HEK293 (cell line): ENCODE results near the gene MLPH.

ENCODE experiments used
- CTCF ChIA-PET: fragments of 350-600 bp; formaldehyde crosslinking; extraction: SDS; loops from one replicate; lab custom pipeline; 2021; ENCODE audit warnings: antibody characterized with exemption; lab: Yijun Ruan, JAX
- POLR2A ChIA-PET: fragments of 300-600 bp; formaldehyde crosslinking; extraction: SDS; loops from one replicate; lab custom pipeline; 2020; ENCODE audit warnings: antibody characterized with exemption, inconsistent platforms; lab: Yijun Ruan, JAX
- H3K27ac ChIP-seq: fragments of 200-500 bp; sonication (Bioruptor generic); 2 replicates; pipeline ENCODE4 v1.5.1; 2014; ENCODE audit warnings: low read depth, low read length, control low read depth, inconsistent platforms; ENCODE audit errors: extremely low read depth
- H3K36me3 ChIP-seq, 2 experiments: fragments of 200-500 bp in 1 of 2; sonication (Bioruptor generic) in 1 of 2; 1 replicate in 1 of 2; 2 replicates in 1 of 2; pipeline ENCODE4 v1.5.1; 2014 to 2017; ENCODE audit warnings: inconsistent platforms in 2 of 2, low read length in 2 of 2; ENCODE audit not compliant: control insufficient read depth in 2 of 2, insufficient read depth in 1 of 2
- H3K4me1 ChIP-seq: fragments of 200-500 bp; sonication (Bioruptor generic); 2 replicates; pipeline ENCODE4 v1.5.1; 2014; ENCODE audit warnings: mild to moderate bottlenecking, low read length, inconsistent platforms; ENCODE audit not compliant: control insufficient read depth, insufficient read depth
- H3K4me3 ChIP-seq: 2 replicates; pipeline ENCODE4 v1.5.1; 2011; ENCODE audit warnings: low read depth, mild to moderate bottlenecking, control low read depth, low read length, moderate library complexity
- H3K9me3 ChIP-seq: fragments of 200-500 bp; sonication (Bioruptor generic); 2 replicates; pipeline ENCODE4 v1.5.1; 2014; ENCODE audit warnings: low read depth, low read length, inconsistent platforms; ENCODE audit not compliant: control insufficient read depth, insufficient read depth
- IKZF3 ChIP-seq: fragments of 450-650 bp; IDR thresholded peaks from 2 replicates; pipeline ENCODE4 v1.5.0; 2018; ENCODE audit warnings: missing biosample characterization, mild to moderate bottlenecking, missing genetic modification characterization, moderate library complexity
- MYNN ChIP-seq: fragments of 450-650 bp; formaldehyde crosslinking; IDR thresholded peaks from 2 replicates; pipeline ENCODE4 v1.5.1; 2016; ENCODE audit warnings: missing biosample characterization, missing genetic modification characterization, borderline replicate concordance
- SALL2 ChIP-seq: fragments of 450-650 bp; formaldehyde crosslinking; IDR thresholded peaks from 2 replicates; pipeline ENCODE4 v1.5.0; 2017; ENCODE audit warnings: missing biosample characterization, mild to moderate bottlenecking, missing genetic modification characterization, borderline replicate concordance
- YY1 ChIP-seq: fragments of 450-650 bp; formaldehyde crosslinking; IDR thresholded peaks from 2 replicates; pipeline ENCODE4 v1.5.1; 2018; ENCODE audit warnings: missing biosample characterization, missing genetic modification characterization
- ZBTB1 ChIP-seq: fragments of 450-650 bp; formaldehyde crosslinking; IDR thresholded peaks from 2 replicates; pipeline ENCODE4 v1.5.1; 2016; ENCODE audit warnings: missing biosample characterization, missing genetic modification characterization
- ZBTB17 ChIP-seq: fragments of 450-650 bp; formaldehyde crosslinking; IDR thresholded peaks from 2 replicates; pipeline ENCODE4 v1.5.1; 2016; ENCODE audit warnings: missing biosample characterization, missing genetic modification characterization
- ZNF169 ChIP-seq: fragments of 450-650 bp; formaldehyde crosslinking; IDR thresholded peaks from 2 replicates; pipeline ENCODE4 v1.5.1; 2016; ENCODE audit warnings: missing biosample characterization, missing genetic modification characterization
- ZNF175 ChIP-seq: fragments of 450-650 bp; formaldehyde crosslinking; IDR thresholded peaks from 2 replicates; pipeline ENCODE4 v1.5.1; 2016; ENCODE audit warnings: missing biosample characterization, missing genetic modification characterization
- ZNF239 ChIP-seq: fragments of 450-650 bp; formaldehyde crosslinking; IDR thresholded peaks from 2 replicates; pipeline ENCODE4 v1.5.1; 2016; ENCODE audit warnings: missing biosample characterization, missing genetic modification characterization
- ZNF48 ChIP-seq: fragments of 450-650 bp; formaldehyde crosslinking; IDR thresholded peaks from 2 replicates; pipeline ENCODE4 v1.5.1; 2016; ENCODE audit warnings: missing biosample characterization, missing genetic modification characterization
- ZNF510 ChIP-seq: fragments of 450-650 bp; formaldehyde crosslinking; IDR thresholded peaks from 2 replicates; pipeline ENCODE4 v1.5.1; 2018; ENCODE audit warnings: mild to moderate bottlenecking, missing genetic modification characterization, missing biosample characterization; ENCODE audit not compliant: insufficient replicate concordance
- ZNF585B ChIP-seq: fragments of 450-650 bp; formaldehyde crosslinking; IDR thresholded peaks from 2 replicates; pipeline ENCODE4 v1.5.1; 2016; ENCODE audit warnings: missing biosample characterization, missing genetic modification characterization
- ZNF677 ChIP-seq: fragments of 450-650 bp; IDR thresholded peaks from 2 replicates; pipeline ENCODE4 v1.5.0; 2018; ENCODE audit warnings: missing biosample characterization, mild to moderate bottlenecking, missing genetic modification characterization, moderate library complexity
- TF ChIP-seq, protein P1 (sequence below): fragments of 450-650 bp; formaldehyde crosslinking; IDR thresholded peaks from 2 replicates; pipeline ENCODE4 v1.5.1; 2016; ENCODE audit warnings: missing biosample characterization, missing genetic modification characterization, borderline replicate concordance
- TF ChIP-seq, protein P2 (sequence below): fragments of 450-650 bp; formaldehyde crosslinking; IDR thresholded peaks from 2 replicates; pipeline ENCODE4 v1.5.1; 2017; ENCODE audit warnings: missing biosample characterization, missing genetic modification characterization
- TF ChIP-seq, protein P3 (sequence below): fragments of 450-650 bp; formaldehyde crosslinking; IDR thresholded peaks from 2 replicates; pipeline ENCODE4 v1.5.1; 2016; ENCODE audit warnings: missing biosample characterization, missing genetic modification characterization
- TF ChIP-seq, protein P4 (sequence below): sonication (generic); formaldehyde crosslinking; IDR thresholded peaks from 2 replicates; pipeline ENCODE4 v1.8.1; 2022; ENCODE audit warnings: mild to moderate bottlenecking, moderate library complexity, missing genetic modification reagents

Gene MLPH

DNA sequence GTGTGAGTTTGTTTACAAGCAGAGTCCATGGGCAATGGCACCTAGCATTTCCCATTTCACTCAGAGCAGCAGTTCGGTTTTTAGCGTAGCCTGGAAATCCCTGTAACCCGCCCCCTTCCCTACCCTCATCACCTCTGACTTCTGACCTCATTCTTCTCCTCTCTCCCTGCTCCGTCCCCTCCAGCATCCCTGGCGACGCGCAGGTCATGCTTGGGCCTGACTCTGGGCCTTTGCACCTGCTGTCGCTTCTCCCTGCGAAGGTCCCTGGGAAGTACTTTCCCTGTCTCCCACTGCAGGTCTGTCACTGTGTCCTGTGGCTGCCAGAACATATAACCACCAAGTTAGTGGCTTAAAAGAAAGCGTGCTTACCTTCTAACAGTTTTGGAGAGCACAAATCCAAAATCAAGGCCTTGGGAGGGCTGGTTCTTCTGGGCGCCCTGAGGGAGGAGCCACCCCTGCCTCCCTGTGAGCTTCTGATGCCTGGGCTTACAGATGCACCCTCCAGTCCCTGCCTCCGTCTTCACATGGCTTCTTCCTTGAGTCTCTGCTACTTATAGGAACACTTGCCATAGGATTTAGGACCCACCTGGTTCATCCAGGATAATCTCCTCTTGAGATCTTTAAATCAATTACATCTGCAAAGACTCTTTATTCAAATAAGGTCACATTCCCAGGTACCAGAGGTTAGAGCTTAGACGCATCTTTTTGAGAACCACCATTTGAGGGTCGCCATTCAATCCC lies 111.6 kb downstream of the MLPH start (continued):
- TF ChIP-seq, protein P1, sequence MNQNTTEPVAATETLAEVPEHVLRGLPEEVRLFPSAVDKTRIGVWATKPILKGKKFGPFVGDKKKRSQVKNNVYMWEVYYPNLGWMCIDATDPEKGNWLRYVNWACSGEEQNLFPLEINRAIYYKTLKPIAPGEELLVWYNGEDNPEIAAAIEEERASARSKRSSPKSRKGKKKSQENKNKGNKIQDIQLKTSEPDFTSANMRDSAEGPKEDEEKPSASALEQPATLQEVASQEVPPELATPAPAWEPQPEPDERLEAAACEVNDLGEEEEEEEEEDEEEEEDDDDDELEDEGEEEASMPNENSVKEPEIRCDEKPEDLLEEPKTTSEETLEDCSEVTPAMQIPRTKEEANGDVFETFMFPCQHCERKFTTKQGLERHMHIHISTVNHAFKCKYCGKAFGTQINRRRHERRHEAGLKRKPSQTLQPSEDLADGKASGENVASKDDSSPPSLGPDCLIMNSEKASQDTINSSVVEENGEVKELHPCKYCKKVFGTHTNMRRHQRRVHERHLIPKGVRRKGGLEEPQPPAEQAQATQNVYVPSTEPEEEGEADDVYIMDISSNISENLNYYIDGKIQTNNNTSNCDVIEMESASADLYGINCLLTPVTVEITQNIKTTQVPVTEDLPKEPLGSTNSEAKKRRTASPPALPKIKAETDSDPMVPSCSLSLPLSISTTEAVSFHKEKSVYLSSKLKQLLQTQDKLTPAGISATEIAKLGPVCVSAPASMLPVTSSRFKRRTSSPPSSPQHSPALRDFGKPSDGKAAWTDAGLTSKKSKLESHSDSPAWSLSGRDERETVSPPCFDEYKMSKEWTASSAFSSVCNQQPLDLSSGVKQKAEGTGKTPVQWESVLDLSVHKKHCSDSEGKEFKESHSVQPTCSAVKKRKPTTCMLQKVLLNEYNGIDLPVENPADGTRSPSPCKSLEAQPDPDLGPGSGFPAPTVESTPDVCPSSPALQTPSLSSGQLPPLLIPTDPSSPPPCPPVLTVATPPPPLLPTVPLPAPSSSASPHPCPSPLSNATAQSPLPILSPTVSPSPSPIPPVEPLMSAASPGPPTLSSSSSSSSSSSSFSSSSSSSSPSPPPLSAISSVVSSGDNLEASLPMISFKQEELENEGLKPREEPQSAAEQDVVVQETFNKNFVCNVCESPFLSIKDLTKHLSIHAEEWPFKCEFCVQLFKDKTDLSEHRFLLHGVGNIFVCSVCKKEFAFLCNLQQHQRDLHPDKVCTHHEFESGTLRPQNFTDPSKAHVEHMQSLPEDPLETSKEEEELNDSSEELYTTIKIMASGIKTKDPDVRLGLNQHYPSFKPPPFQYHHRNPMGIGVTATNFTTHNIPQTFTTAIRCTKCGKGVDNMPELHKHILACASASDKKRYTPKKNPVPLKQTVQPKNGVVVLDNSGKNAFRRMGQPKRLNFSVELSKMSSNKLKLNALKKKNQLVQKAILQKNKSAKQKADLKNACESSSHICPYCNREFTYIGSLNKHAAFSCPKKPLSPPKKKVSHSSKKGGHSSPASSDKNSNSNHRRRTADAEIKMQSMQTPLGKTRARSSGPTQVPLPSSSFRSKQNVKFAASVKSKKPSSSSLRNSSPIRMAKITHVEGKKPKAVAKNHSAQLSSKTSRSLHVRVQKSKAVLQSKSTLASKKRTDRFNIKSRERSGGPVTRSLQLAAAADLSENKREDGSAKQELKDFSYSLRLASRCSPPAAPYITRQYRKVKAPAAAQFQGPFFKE: no peak
- TF ChIP-seq YY1 (tag by site-specific recombination) (no peak), ZNF510 (tag by site-specific recombination) (no peak)
- TF ChIP-seq, all 188 proteins: peak for 1

DNA sequence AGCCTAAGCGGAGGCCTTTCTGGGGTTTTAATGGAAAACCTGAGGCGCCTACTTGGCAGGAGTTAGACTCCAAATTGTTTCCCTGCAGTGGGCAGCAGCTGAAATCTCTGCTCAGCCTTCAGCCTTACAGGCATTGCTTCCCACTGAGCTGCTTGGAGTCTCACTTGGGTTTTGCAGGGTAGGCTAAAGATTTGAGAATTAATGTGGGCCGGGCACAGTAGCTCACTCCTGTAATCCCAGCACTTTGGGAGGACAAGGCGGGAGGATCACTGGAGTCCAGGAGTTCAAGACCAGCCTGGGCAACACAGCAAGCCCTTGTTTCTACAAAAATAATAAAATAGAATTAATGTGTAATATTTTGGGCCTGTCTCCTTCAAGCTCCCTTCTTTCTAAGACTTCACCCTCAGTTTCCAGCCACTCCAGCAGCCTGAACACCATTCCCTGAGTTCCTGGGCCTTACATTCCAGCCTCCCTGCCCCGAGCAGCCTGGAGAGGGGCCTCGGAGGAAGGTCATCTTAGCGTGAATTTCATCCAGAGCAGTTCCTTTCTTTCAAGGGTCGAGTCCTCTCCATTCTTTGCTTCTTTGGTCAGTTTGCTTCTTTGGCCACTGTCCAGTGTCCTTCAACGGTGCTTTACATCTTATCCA lies 112.5 kb downstream of the MLPH start:
- ChIA-PET CTCF (no interaction called here), POLR2A (no interaction called here)
- H3K9me3 ChIP-seq: no peaks in the 10 kb centered on the region
- no peaks in the 10 kb centered on the region for H3K36me3 ChIP-seq
- peaks cover 7% of the 10 kb centered on the region; the same call in 1 of the 2 replicates for H3K4me1 ChIP-seq
- H3K4me3 ChIP-seq: no peak overlapping the region
- TF ChIP-seq SALL2 (tag by site-specific recombination) (no peak), ZNF239 (no peak), ZNF169 (tag by site-specific recombination) (no peak), MYNN (tag by site-specific recombination) (no peak), ZBTB1 (no peak)
- TF ChIP-seq, protein P2, sequence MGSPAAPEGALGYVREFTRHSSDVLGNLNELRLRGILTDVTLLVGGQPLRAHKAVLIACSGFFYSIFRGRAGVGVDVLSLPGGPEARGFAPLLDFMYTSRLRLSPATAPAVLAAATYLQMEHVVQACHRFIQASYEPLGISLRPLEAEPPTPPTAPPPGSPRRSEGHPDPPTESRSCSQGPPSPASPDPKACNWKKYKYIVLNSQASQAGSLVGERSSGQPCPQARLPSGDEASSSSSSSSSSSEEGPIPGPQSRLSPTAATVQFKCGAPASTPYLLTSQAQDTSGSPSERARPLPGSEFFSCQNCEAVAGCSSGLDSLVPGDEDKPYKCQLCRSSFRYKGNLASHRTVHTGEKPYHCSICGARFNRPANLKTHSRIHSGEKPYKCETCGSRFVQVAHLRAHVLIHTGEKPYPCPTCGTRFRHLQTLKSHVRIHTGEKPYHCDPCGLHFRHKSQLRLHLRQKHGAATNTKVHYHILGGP: no peak
- TF ChIP-seq, protein P3, sequence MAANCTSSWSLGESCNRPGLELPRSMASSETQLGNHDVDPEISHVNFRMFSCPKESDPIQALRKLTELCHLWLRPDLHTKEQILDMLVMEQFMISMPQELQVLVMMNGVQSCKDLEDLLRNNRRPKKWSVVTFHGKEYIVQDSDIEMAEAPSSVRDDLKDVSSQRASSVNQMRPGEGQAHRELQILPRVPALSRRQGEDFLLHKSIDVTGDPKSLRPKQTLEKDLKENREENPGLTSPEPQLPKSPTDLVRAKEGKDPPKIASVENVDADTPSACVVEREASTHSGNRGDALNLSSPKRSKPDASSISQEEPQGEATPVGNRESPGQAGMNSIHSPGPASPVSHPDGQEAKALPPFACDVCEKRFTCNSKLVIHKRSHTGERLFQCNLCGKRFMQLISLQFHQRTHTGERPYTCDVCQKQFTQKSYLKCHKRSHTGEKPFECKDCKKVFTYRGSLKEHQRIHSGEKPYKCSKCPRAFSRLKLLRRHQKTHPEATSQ: no peak
- H3K27ac ChIP-seq: no peak overlapping the region

DNA sequence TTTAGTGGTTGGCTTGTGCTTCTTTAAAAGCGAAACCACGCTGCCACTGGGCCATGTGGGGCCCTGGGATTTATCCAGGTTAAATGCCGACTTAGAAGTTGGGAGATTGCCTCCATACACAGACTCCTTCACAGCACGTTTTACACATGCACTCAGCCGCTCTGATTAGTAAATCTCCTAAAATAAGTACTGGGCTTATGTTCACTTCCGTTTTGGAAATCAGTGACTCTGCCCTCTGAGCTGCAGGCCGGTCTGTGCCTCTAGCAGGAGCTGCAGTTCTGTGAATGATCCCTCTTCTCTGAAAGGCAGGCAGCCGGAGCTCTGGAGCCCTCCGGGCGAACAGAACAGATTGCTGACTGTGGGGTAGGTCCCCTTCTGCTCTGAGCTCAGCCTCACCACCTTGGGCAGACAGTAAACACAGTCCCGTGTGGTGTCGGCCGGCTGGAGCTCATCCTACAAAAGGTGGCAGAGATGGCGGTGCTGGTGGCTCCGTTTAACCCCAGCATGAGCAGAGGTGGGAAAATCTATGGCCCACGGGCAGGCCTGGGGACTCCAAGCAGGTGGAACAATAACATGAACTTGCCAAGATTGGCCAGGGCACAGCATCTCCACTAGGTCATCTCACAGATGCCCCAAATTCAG lies 113.3 kb downstream of the MLPH start:
- ChIA-PET CTCF (interaction anchor here (0.6 to 0.7 kb wide), 2 partner anchors 26 to 165 kb away, joined by 3 to 5 read pairs; no protein-coding TSS in a partner anchor), POLR2A (interaction anchor here (1.1 kb wide), 1 partner anchor 30 kb away, joined by 3 read pairs; no protein-coding TSS in a partner anchor)
- no peaks in the 10 kb centered on the region for H3K9me3 ChIP-seq
- no peaks in the 10 kb centered on the region for H3K36me3 ChIP-seq
- H3K27ac ChIP-seq: no peak overlapping the region
- H3K4me3 ChIP-seq: no peak overlapping the region
- H3K4me1 ChIP-seq: no peaks in the 10 kb centered on the region
- TF ChIP-seq, protein P4, sequence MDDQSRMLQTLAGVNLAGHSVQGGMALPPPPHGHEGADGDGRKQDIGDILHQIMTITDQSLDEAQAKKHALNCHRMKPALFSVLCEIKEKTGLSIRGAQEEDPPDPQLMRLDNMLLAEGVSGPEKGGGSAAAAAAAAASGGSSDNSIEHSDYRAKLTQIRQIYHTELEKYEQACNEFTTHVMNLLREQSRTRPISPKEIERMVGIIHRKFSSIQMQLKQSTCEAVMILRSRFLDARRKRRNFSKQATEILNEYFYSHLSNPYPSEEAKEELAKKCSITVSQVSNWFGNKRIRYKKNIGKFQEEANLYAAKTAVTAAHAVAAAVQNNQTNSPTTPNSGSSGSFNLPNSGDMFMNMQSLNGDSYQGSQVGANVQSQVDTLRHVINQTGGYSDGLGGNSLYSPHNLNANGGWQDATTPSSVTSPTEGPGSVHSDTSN (CRISPR knock-in tag): no peak
- no peak for TF ChIP-seq ZNF677
- no peak for TF ChIP-seq ZBTB17 (tag by site-specific recombination)
- TF ChIP-seq ZNF48 (tag by site-specific recombination): no peak
- TF ChIP-seq ZNF175 (tag by site-specific recombination): no peak
- no peak for TF ChIP-seq ZNF585B (tag by site-specific recombination)
- TF ChIP-seq IKZF3 (tag by site-specific recombination): no peak
- TF ChIP-seq, all 188 proteins: peak for 0
